RPMI7951 (cell line): ENCODE data around the gene CASP6. TPM values are rescaled to one million over a fixed set of nuclear protein-coding genes. Genes with fewer than 3 reads are reported as not detected.
"Not testable (repeated sequence)": the region's sequence is repeated elsewhere in the genome, so short reads cannot be mapped to it uniquely, and the experiment has no call there.

Source experiments
- DNase-seq: peaks from one replicate; pipeline ENCODE4 v3.0.0-alpha.2; 2012; ENCODE audit warnings: low read depth
- total RNA-seq: library from RNA; depleted of rRNA; stranded (reverse); fragments of >200 nt; shearing (Covaris generic); gene quantifications from 2 replicates; pipeline ENCODE4 v1.2.3, GENCODE V29; 2014

The CASP6 gene
- total RNA-seq, 1 experiment from 2014 or later, result 36.6 TPM

DNA sequence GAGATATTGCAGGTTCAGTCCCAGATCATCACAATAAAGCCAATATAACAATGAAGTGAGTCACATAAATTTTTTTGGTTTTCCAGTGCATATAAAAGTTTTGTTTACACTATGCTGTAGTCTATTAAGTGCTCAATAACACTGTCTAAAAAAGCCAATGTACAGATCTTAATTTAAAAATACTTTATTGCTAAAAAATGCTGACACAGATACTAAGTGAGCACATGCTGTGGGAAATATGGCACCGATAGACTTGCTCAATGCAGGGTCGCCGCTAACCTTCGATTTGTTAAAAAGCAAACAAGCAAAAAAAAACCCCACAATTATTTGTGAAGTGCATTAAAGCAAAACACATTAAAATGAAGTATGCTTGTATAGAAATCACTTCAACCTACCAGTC lies 16.4 kb upstream of the CASP6 start:
- DNase-seq, result no peak

DNA sequence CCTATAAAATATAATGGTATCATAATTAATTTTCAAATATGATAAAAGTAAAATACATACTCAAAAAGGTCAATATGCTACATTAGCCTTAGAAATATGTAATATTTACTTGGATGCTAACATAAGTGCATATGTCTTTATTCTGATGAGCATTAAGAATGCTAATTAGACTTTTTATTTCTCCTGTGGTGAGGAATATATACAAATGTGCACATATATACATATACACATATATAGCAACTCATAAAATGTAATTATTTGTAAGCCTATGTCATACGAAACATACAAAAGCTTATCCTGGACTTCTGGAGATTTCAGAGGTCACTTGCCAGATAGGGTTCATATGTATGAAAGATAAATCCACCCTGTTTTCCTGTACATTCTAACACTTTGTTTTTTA lies 15.5 kb upstream of the CASP6 start:
- DNase-seq, result no peak

DNA sequence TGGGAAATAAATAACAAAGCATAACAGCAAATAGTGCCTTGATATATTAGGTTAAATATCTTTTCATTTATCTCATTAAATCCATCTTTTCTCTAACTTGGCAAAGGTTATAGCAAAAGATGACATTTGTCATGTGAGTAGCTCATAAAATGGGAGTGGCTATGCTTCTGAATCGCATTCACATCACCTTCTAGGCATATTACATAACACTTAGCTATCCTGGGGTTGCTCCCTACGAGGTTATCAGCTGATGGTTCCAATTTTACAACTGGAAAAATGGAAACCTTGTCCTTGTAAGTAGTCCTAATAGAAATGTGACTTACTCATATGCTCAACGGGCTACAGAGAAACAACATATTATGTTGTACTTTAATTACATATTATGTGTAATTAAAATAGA lies 10.3 kb upstream of the CASP6 start:
- no peak for DNase-seq

DNA sequence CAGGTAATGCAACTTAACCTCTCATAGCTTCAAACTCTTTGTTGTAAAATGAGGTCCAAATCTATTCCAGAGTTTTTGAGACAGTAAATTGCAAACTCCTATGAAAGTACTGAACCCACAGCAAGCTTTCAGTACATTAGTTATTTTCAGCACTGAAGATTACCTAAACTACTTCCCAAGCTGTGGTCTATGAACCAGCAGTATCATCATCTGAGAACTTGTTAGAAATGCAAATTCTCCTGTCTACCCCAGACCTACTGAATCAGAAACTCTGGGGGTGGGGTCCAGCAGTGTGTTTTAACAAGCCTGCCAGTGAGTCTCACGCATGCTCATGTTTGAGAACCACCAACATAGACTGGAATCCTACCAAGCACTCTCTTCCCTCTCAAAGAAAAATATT lies 5.7 kb upstream of the CASP6 start:
- DNase-seq, result no peak

DNA sequence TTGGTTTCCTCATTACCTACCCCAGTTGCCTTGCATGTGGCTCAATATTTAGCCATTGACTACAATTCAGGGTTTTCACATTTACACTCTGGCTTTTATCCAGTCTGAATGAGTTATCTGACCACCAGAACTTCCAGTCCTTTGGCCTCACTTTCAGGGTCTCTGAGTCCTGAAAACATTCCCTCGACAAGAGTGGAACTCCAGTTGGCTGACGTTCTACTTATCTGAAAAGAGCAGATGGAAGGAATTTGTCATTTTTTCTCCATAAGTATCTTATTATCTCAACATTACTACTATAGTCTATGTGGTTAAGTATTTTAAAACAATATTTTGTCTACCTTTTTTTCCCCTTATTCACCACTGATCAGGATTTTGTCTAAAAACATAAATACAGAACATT lies 5.2 kb upstream of the CASP6 start:
- no peak for DNase-seq

DNA sequence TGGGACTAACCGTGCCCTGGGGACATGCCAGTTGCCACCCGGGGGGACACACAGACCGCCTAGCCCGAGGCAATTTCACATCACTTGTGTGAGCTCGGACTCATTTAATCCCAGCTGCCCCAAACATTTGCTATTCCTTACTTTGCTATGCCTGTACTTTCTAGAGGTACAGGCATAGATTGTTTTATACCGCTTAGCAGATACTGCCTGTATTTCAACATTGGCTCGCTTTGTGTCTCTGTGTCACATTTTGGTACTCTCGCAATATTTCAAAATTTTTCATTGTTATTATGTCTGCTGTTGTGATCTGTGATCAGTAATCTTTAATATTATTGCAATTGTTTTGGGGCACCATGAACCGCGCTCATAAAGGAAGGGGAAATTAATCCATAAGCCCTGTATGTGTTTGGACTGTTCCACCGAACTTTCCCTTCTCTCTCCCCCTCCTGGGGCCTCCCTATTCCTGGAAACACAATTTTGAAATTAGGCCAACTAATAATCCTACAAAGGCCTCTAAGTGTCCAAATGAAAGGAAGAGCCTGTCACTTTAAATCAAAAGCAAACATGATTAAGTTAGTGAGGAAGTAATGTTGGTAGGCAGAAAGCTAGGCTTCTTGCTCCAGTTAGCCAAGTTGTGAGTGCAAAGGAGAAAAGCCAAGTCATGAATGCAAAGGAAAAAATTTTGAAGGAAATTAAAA lies 568 bp upstream of the CASP6 start:
- peak; percentile 30 for DNase-seq

DNA sequence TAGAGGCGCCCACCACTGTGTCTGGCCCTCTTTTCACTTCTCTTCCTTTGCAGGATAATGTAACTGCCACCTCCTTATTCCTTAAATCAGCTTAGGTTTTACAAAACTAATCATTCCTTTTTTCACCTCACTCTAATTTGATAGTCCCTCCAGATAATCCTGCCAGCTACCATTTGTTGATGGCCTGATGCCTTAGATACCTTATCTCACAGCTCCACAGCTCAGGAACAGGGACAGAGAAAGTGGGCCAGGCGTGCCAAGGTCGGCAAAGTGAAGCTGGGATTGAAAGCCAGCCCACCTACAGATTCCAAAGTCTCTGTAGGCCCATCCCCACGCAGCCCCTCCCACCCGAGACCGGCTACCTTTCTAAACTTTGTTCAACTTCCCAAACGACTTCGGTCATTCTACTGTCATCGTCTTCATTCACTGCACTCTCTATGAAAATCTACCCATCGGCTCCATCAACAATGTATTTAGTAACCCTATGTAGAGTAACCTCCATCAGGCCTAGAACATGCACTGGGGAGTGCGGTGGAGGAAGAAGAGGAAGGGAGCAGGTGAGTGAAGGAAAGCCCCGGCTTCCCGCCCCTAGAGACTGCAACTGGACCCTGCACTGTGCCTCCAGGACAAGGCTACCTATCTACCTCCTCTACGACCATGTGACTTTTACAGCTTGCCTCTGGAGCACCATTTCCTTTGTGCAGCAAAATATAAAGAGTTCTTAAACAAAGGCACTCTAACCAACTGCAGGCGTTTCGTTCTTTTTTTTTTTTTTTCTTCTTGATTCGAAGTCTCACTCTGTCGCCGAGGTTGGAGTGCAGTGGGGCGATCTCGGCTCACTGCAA lies 1.5 kb downstream of the CASP6 start:
- no peak for DNase-seq

DNA sequence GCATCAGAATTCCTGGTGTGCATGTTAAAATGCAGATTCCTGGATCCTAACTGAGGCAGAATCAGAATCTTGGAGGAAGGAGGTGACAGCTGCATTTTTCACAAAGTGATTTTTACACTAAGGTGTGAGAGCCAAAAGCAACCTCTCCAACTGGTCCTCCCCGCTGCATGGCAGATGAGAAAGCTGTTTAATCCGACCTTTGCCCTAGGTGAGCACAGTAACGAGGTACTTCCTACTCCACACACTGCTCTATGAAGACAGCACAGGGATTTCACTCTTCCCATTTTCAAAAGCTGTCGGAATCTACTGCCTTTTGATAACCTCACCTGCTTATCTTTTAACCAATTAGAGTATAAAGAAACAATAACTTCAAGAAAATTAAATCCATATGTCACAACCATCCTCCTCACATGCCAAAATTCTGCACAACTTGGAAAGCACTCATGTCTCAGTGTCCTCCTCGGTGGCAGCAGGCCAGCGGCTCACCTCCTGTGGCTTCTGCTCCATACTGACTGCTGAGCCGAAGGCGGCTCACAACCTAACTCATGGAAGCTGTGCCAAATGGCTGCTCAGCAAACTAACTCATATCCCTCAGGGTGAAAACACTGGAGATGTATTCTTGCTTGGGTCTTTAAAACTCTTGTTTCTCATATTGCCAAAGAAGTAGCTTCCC lies 3.6 kb downstream of the CASP6 start:
- DNase-seq, result no peak

DNA sequence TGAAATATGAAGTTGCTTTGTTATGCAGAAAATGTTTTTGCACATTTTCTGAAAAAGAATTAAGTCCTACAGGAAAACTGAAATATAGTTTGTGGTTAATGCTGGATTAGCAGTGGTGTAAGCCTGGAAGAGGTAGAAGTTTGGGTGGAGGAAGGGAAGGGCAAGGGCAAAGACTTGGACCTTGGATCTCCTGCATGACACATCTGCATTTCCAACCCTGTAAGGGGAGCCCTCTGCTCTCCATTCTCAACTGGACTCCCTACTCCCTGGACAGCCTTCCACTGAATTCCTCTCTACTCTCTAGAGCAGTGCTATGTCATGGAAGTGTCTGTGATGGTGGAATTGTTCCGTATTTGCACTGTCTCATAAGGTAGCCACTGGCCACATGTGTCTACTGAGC lies 4.6 kb downstream of the CASP6 start:
- no peak for DNase-seq

DNA sequence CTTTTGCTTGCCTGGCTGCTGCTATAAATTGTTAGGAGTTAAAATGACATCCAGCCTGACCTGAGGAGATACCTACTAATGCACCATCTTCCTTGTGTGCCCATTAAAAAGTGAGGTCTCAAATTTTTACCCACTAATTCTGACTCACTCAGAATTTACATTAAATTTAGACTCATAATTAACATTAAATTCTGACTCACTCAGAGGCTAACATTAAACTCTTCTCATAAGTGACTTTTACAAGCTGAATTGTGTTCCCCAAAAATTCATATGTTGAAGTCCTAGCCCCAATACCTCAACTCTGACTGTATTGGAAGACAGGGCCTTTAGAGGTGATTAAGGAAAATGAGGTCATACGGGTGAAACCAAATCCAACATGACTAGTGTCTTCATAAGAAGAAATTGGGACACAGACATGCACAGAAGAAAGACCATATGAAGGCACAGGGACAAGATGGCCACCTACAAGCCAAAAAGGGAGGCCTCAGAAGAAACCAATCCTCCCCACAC lies 11.8 kb downstream of the CASP6 start:
- DNase-seq, result no peak

DNA sequence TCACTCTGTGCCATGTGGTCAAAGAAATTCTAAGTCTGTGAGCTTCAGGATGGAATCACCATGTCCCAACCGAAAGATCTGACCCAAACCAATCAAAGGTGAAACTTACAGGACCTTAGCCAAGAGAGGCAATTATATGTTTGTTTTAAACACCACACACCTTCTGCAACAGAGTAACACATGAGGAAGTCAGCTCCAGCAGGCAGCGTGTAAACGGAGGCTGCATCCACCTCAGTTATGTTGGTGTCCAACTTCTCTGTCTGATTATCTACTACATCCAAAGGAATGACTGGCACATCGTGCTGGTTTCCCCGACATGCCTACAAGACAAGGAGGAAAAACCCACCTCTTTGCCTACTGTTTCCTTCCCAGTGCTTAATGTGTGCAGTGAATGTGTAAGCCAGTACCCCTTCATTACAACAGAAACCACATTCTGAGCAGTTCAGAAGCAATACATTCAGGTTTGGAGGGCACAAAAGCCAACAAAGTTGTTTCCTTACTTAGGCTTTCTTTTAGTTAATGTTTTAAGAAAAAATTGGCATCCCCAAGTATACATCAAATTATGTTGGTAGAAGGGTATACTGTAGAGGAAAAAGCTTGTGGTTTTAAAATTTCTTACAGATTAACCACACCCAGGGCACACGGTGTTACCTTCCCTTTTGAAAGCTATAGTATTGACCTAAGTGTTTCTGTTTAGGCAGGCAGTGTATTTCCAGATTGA lies 12.4 kb downstream of the CASP6 start:
- no peak for DNase-seq

DNA sequence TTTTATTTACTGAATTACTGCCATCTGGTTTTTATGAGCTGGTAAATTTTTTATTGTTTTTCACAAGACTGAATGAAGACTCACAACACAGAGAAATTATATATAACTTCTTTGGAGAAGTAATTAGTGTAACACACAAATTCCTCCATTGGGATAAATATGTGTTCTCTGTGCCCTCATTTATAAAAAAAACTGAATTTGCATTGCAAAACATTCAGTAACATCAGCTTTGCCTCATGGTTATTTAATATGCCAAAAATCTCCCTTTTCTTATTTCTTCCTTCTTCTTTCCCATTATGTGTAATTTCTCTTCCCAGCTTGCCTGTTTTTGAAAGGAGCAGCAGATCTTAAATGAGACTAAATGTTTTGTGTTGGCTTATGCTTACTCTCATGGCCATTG lies 18.5 kb downstream of the CASP6 start:
- no peak for DNase-seq

DNA sequence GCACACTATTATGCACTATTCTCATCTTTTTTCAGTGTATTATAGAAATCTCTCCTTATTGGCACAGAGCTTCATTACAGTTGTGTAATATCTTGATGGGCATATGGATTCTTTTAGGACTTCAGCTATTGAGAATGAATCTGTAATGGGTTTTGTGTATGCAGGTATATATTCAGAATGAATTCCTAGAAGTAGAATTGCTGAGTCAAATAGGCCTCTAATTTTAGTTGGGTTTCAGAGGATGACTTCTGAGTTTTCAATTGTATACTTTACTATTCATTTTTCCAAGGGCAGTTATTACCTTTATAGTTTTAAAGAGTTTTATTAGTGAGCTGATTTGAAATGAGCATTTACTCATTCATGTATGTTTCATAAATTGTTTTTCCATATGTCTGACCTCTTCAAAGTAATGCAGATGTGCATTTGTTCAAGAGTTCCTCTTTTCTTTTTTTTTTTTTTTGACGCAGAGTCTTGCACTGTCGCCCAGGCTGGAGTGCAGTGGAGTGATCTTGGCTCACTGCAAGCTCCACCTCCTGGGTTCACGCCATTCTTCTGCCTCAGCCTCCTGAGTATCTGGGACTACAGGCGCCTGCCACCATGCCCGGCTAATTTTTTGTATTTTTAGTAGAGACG lies 19.5 kb downstream of the CASP6 start:
- no peak for DNase-seq

DNA sequence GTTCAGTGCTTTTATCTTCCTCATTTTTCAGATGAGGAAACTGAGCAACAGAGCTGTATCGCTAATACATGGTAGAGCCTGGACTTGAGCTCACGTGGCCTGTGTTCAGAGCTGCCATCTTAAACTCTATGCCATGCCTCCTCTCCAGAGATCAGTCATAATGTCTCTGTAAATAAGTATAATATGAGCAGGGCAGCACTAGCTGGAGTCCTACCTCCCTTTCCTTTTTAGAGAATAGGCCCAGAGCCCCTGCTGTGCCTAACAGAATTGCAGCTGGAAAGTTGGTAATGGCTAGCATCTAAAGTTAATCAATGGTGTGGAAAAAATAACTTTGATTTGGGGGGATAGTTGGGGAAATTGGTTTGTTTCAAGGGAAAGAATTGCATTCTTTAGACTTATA lies 20.4 kb downstream of the CASP6 start:
- DNase-seq, result no peak

DNA sequence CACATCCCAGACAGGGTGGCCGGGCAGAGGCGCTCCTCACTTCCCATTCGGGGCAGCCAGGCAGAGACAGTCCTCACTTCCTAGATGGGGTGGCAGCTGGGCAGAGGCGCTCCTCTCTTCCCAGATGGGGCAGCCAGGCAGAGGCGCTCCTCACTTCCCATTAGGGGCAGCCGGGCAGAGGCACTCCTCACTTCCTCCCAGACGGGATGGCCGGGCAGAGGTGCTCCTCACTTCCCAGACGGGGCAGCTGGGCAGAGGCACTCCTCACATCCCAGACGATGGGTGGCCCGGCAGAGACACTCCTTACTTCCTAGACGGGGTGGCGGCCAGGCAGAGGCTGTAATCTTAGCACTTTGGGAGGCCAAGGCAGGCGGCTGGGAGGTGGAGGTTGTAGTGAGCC lies 24.3 kb downstream of the CASP6 start:
- DNase-seq, result not testable (repeated sequence)

DNA sequence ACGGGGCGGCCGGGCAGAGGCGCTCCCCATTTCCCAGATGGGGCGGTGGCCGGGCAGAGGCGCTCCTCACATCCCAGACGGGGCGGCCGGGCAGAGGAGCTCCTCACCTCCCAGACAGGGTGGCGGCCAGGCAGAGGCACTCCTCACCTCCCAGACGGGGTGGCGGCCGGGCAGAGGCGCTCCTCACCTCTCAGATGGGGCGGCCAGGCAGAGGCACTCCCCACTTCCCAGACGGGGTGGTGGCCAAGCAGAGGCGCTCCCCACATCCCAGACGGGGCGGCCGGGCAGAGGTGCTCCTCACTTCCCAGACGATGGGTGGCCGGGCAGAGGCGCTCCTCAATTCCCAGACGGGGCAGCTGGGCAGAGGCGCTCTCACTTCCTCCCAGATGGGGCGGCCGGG lies 24.8 kb downstream of the CASP6 start:
- not testable (repeated sequence) for DNase-seq

DNA sequence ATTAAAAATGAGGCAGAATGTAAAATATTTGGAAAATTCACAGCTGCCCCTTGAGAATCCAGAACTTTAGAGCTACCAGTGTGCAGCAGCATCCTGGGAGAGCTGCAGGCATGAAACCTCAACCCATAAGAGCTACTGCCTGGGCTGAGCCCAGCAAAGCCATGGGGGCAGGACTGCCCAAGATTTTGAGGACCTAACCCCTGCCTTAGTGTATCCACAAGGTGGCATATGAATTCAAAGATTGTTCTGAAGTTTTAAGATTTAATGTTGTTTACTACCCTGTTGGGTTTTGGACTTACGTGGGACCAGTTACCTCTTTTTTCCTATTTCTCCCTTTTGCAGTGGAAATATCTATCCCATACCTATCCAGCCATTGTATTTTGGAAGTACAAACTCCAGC lies 26.4 kb downstream of the CASP6 start:
- DNase-seq, result peak; percentile 5

DNA sequence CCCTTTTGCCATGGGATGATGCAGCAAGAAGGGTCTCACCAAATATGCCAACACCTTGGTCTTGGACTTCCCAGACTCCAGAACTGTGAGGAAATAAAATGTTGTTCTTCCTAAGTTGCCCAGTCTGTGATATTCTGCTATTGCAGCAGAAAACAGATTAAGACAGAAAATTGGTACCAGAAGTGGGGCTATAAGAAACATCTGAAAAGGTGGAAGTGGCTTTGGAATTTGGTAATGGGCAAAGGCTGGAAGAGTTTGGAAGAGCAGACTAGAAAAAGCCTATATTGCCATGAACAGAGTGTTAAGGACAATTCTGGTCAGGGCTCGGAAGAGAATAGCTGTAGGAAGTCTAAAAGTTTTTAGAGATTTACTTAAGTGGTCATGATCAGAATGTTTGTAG lies 27.4 kb downstream of the CASP6 start:
- no peak for DNase-seq

DNA sequence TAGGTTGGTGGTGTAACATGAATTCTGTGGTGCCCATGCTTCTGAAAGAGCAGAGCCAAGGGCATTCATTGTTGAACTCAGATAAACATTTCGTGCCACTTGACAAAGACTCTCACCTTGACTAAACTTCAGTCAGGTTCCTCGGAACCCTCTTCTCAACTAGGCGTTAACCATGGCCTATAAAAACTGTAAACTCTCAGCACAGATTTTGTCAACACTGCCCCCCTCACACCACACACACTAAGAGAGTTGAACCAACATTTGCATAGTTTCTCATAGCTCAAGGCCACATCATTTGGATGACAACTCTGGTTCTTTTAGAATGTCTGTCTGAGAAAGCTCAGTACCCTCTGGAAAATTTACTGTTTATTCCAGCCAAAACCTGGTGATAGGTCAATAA lies 28.1 kb downstream of the CASP6 start:
- no peak for DNase-seq

DNA sequence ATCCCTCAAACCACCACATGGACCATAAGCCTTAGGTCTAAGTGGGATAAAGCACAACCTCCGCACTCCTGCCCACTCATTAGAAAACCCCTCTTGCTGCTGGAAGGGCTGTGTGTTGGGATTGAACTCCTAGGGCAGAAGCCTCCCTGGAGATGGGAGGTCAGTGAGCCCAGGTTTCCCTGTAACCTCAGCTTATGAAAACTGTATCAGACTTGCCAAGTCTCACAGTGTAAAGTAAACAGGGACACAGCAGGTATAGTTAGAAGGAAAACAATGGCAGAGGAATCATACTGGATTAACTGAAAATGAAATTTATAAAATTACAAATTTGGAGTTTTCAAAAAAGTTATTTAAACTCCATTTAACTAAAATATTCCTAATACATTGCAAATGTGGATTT lies 29.9 kb downstream of the CASP6 start:
- DNase-seq, result no peak

DNA sequence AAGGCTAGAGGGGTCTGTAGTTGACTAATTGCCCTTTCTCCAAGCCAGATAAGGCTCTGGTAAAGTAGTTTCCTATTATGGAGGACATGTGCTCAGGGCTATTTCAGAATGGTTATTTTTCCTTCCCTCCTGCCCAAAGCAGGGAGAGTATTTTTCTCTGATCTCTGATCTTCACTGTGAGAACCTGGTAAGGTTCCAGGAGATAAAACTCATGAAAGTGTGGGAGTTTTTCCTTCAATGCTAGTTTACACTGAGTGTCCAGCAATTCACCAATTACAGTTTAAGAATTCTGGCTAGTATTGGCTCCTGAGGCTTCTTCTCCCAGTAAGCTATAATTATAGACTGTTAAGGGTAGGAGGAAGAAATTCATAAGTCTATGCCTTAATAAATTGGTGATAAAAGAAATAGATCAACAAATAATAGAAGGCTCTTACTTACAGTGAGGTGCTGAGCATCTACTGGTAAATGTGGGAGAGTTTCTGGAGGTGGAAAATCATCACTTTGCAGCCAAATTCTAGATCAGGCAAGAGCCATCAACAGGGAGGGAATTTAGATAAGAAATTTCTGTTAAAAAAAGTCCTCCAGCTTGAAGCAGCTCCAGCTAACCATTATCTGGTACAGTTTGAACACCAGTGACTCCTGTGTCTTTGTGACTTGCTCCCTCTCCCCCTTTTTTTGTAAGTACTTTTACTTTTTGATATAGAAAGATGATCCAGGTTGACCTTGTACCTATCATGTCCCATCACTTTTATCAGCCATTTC lies 30.9 kb downstream of the CASP6 start:
- no peak for DNase-seq
